K562 (cell line): ENCODE data around the gene NDUFAF4. TPM values are rescaled to one million over a fixed set of nuclear protein-coding genes. Genes with fewer than 3 reads are reported as not detected.
A peak's percentile ranks its signal among the peaks of the same experiment; 100 is the strongest.

Experiments
- CREB3L1 ChIP-seq: fragments of 450-650 bp; IDR thresholded peaks from 2 replicates; pipeline ENCODE4 v1.6.1; 2014; ENCODE audit warnings: low read depth, mild to moderate bottlenecking, moderate library complexity, borderline replicate concordance
- CXXC5 ChIP-seq: fragments of 250-450 bp; sonication (Bioruptor Pico); IDR thresholded peaks from 2 replicates; pipeline ENCODE4 v1.8.0; 2022; ENCODE audit warnings: inconsistent platforms, mild to moderate bottlenecking, moderate library complexity
- HOMEZ ChIP-seq: fragments of 250-450 bp; sonication (Bioruptor Pico); IDR thresholded peaks from 2 replicates; pipeline ENCODE4 v1.4.0; 2020; ENCODE audit warnings: mild to moderate bottlenecking, moderate library complexity
- ID3 ChIP-seq, 2 experiments: fragments of 250-450 bp in 1 of 2; fragments of 450-650 bp in 1 of 2; sonication (Bioruptor Pico) in 1 of 2; IDR thresholded peaks; 2 replicates each; pipeline versions ENCODE4 v1.6.1 to v1.8.0; 2016 to 2021; ENCODE audit warnings: mild to moderate bottlenecking in 2 of 2, moderate library complexity in 2 of 2, missing compliant biosample characterization in 1 of 2, missing genetic modification characterization in 1 of 2
- PATZ1 ChIP-seq: fragments of 250-450 bp; sonication (Bioruptor Pico); IDR thresholded peaks from 2 replicates; pipeline ENCODE4 v1.5.0; 2020; ENCODE audit warnings: mild to moderate bottlenecking, borderline replicate concordance
- PHB2 ChIP-seq: fragments of 450-650 bp; IDR thresholded peaks from 2 replicates; pipeline ENCODE4 v1.6.1; 2017; ENCODE audit warnings: low read depth
- TARDBP ChIP-seq: fragments of 450-650 bp; IDR thresholded peaks from 2 replicates; pipeline ENCODE4 v1.6.1; 2016
- TFE3 ChIP-seq: fragments of 450-650 bp; formaldehyde crosslinking; IDR thresholded peaks from 2 replicates; pipeline ENCODE4 v1.4.0; 2020; ENCODE audit warnings: mild to moderate bottlenecking, mixed read lengths
- THAP7 ChIP-seq: fragments of 250-450 bp; sonication (Bioruptor Pico); IDR thresholded peaks from 2 replicates; pipeline ENCODE4 v1.5.0; 2021
- THRA ChIP-seq: fragments of 450-650 bp; IDR thresholded peaks from 2 replicates; pipeline ENCODE4 v1.6.1; 2017; ENCODE audit warnings: mild to moderate bottlenecking, moderate library complexity
- ZC3H8 ChIP-seq: fragments of 450-650 bp; IDR thresholded peaks from 2 replicates; pipeline ENCODE4 v1.6.1; 2017
- ZFP91 ChIP-seq: sonication (generic); formaldehyde crosslinking; IDR thresholded peaks from 2 replicates; pipeline ENCODE4 v1.8.0; 2022; ENCODE audit warnings: mild to moderate bottlenecking, missing genetic modification reagents
- ZFPM2 ChIP-seq: fragments of 250-450 bp; sonication (Bioruptor Pico); IDR thresholded peaks from 2 replicates; pipeline ENCODE4 v1.5.1; 2022; ENCODE audit warnings: mild to moderate bottlenecking
- ZNF77 ChIP-seq: fragments of 250-450 bp; sonication (Bioruptor Pico); IDR thresholded peaks from 2 replicates; pipeline ENCODE4 v1.5.0; 2020
- ZNF778 ChIP-seq: fragments of 450-650 bp; formaldehyde crosslinking; IDR thresholded peaks from 2 replicates; pipeline ENCODE4 v1.4.0; 2020; ENCODE audit warnings: mild to moderate bottlenecking, moderate library complexity
- polyA plus RNA-seq, 8 experiments: library from polyadenylated mRNA; depleted of rRNA in 4 of 8; stranded (reverse) in 5 of 8; unstranded in 3 of 8; fragments of >200 nt; fragmentation: Nextera tagmentation in 2 of 8; fragmentation: Illumina TruSeq in 1 of 8; extraction: Ambion mirVana in 2 of 8; extraction: Trizol in 1 of 8; gene quantifications; 2 replicates each; pipeline versions ENCODE4 v1.2.1 to v1.2.3, GENCODE V29; 2011 to 2014; ENCODE audit warnings: inconsistent platforms in 1 of 8, missing spikeins in 1 of 8
- total RNA-seq, 7 experiments: library from RNA; depleted of rRNA in 6 of 7; stranded (reverse); fragments of >200 nt in 6 of 7; fragmentation: Illumina TruSeq in 2 of 7; extraction: Trizol in 2 of 7; gene quantifications; 2 replicates each; pipeline versions ENCODE4 v1.2.1 to v1.2.3, GENCODE V29; 2011 to 2021; ENCODE audit warnings: low replicate concordance in 1 of 7

NDUFAF4 gene
- total and polyA plus RNA-seq, 9 of the 15 experiments (the other 6 are each of a cell fraction or from before 2014, with no cell fraction given) = 45.0 to 418 (median 136) TPM

GRCh38 chr6:96926425-96926824, 28.7 kb upstream of the NDUFAF4 start (continued):
- TF ChIP-seq ZFP91 (no peak), ID3 (CRISPR knock-in tag; IDR thresholded peaks at IDR 0.05) (no peak), ID3 (tag; IDR thresholded peaks at IDR 0.05) (no peak), THAP7 (CRISPR knock-in tag) (no peak), ZFPM2 (CRISPR knock-in tag) (no peak), HOMEZ (CRISPR knock-in tag) (no peak), ZNF77 (CRISPR knock-in tag) (no peak), PATZ1 (CRISPR knock-in tag) (no peak), PHB2 (no peak), ZNF778 (CRISPR knock-in tag) (no peak), ZC3H8 (no peak), CXXC5 (CRISPR knock-in tag) (peak; percentile 58), THRA (no peak), CREB3L1 (no peak), TARDBP (no peak), TFE3 (CRISPR knock-in tag) (no peak)
